Neural crest cell (in vitro differentiated cells): ENCODE results near the gene WNT3A. TPM values are rescaled to one million over a fixed set of nuclear protein-coding genes. Genes with fewer than 3 reads are reported as not detected.

Source experiments
- DNase-seq: peaks from one replicate; pipeline ENCODE4 v3.0.0; 2021; ENCODE audit warnings: low read depth, mixed read lengths, low spot score
- H3K27ac Mint-ChIP-seq: one replicate; pipeline ENCODE4 v1.8.0; 2021; ENCODE audit warnings: mild to moderate bottlenecking, mixed read lengths; ENCODE audit not compliant: unreplicated experiment
- H3K27me3 Mint-ChIP-seq: 2 replicates; pipeline ENCODE4 v1.8.0; 2021; ENCODE audit warnings: low read depth, mild to moderate bottlenecking, mixed read lengths
- H3K36me3 Mint-ChIP-seq: 2 replicates; pipeline ENCODE4 v1.8.0; 2021; ENCODE audit warnings: low read depth, mild to moderate bottlenecking, mixed read lengths
- H3K4me1 Mint-ChIP-seq: 2 replicates; pipeline ENCODE4 v1.8.0; 2021; ENCODE audit warnings: mixed read lengths
- H3K4me3 Mint-ChIP-seq: one replicate; pipeline ENCODE4 v1.8.0; 2021; ENCODE audit warnings: mild to moderate bottlenecking, mixed read lengths
- H3K9me3 Mint-ChIP-seq: 2 replicates; pipeline ENCODE4 v1.8.0; 2021; ENCODE audit warnings: mixed read lengths
- CTCF ChIP-seq: fragments of 200-600 bp; sonication (generic); conservative IDR thresholded peaks from 2 replicates; pipeline ENCODE4 v1.5.0; 2021; ENCODE audit warnings: antibody characterized with exemption, mild to moderate bottlenecking
- total RNA-seq: library from RNA; stranded (reverse); gene quantifications from 2 replicates; pipeline ENCODE4 v1.2.1, GENCODE V29; 2021

The WNT3A gene
- total RNA-seq, 1 donor from 2014 or later: not detected

DNA sequence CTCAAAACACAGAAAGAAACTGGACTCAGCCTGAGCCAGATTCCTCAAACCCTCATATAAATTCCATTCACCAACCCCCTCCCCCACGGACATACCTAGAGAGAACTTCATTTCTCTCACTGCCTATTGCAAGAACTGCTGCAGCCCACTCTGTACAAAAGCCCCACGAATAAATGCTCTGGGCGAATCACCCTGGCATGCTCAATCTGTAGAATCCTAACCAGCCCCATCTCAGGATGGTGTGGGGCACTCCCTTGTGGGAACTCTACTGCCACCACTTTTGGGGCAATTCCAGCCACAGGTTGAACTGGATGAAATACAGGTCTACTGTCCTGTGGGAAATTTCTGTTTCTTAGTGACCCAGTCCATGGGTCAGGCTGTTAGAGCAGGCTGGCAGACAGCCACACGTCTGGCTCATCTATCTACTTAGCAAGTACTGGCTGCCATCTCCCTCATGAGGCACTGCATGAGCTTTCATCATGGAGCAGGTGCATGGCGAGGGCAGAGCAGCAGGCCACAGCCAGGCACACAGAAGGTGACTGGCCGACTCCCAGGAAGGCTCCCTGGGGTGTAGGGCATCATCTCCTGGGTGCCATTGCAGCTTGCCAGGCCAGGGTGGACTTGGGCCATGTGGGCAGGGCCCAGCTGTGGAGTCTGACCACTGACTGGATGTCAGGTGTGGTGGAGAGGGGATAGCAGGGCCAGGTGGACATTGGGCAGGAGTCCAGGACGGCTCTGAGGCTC, 97.9 kb downstream of the WNT3A start:
- no peaks in the 10 kb centered on the region for H3K9me3 Mint-ChIP-seq
- H3K4me1 Mint-ChIP-seq: peaks cover 36% of the 10 kb centered on the region
- no peak overlapping the region for H3K27ac Mint-ChIP-seq
- TF ChIP-seq CTCF: no peak
- H3K36me3 Mint-ChIP-seq: peaks cover 3% of the 10 kb centered on the region
- H3K4me3 Mint-ChIP-seq: peak overlapping the region; percentile 93
- no peak for DNase-seq
- H3K27me3 Mint-ChIP-seq: peaks cover 8% of the 10 kb centered on the region

GRCh38 chr1:228105270-228105995, 98.6 kb downstream of the WNT3A start:
- H3K4me3 Mint-ChIP-seq: peak overlapping the region; percentile 78

GRCh38 chr1:228105996-228106799, 99.4 kb downstream of the WNT3A start:
- no peaks in the 10 kb centered on the region for H3K9me3 Mint-ChIP-seq
- no peak for DNase-seq
- peak overlapping the region; percentile 78 for H3K4me3 Mint-ChIP-seq
- peaks cover 3% of the 10 kb centered on the region for H3K36me3 Mint-ChIP-seq
- TF ChIP-seq CTCF: no peak
- H3K27ac Mint-ChIP-seq: no peak overlapping the region
- H3K4me1 Mint-ChIP-seq: peaks cover 40% of the 10 kb centered on the region
- peaks cover 16% of the 10 kb centered on the region for H3K27me3 Mint-ChIP-seq

More at GRCh38 chr1:228105270-228105995, 98.6 kb downstream of the WNT3A start:
- TF ChIP-seq CTCF: no peak
- Mint-ChIP-seq H3K27ac (no peak overlapping the region), H3K27me3 (peaks cover 14% of the 10 kb centered on the region), H3K36me3 (peaks cover 3% of the 10 kb centered on the region), H3K9me3 (no peaks in the 10 kb centered on the region), H3K4me1 (peaks cover 41% of the 10 kb centered on the region)
- DNase-seq: no peak

DNA sequence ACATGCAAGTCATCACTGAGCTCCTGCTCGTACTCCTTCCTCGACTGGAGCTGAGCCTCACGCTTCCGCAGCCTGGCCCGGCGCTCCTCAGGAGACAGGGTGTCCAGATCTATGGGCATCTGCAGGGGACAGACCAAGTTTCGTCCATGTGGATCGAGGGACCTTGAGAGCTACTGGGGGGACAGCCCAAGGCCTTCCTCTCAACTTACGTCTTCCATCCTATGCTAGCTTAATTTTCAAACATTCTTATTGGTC, 99.9 kb downstream of the WNT3A start:
- Mint-ChIP-seq H3K27me3 (peaks cover 16% of the 10 kb centered on the region), H3K4me3 (peak overlapping the region; percentile 78), H3K9me3 (no peaks in the 10 kb centered on the region), H3K36me3 (peaks cover 3% of the 10 kb centered on the region), H3K27ac (no peak overlapping the region), H3K4me1 (peaks cover 35% of the 10 kb centered on the region)
- DNase-seq: no peak
- TF ChIP-seq CTCF: no peak

- TF ChIP-seq CTCF: no peak
- Mint-ChIP-seq H3K4me3 (peak overlapping the region; percentile 98), H3K36me3 (peaks cover 3% of the 10 kb centered on the region), H3K4me1 (peaks cover 35% of the 10 kb centered on the region), H3K27ac (no peak overlapping the region), H3K9me3 (no peaks in the 10 kb centered on the region), H3K27me3 (peaks cover 16% of the 10 kb centered on the region)
- no peak for DNase-seq
Measured at GRCh38 chr1:228107636-228108035, 100.8 kb downstream of the WNT3A start.
